ENCODE data around the gene OR52W1.
"Not testable (repeated sequence)": the region's sequence is repeated elsewhere in the genome, so short reads cannot be mapped to it uniquely, and the experiment has no call there.

Gene OR52W1

DNA sequence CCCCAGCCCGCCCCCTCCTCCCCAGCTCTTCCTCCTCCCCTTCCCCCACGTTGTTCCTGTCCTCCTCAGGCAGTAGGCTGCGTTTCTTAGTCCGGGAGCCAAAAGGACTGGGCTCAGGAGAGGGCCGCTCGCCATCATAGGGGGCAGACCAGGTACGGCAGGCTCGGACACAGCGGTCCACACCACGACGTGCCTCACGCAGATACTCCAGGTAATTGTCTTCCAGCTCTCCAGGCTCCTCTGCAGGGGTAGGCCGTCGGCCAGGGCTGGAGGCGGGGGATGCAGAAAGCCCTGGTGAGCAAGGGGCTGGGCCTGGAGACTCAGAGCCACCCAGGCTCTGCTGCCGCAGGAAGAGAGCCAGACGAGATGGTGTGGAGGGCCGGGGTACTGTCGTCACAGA lies 18.7 kb downstream of the OR52W1 start:
- no peak for DNase-seq

GRCh38 chr11:6219359-6219758 lies 20.3 kb downstream of the OR52W1 start:
- no peak for DNase-seq

GRCh38 chr11:6223854-6224253 lies 24.8 kb downstream of the OR52W1 start:
- DNase-seq: no peak

DNA sequence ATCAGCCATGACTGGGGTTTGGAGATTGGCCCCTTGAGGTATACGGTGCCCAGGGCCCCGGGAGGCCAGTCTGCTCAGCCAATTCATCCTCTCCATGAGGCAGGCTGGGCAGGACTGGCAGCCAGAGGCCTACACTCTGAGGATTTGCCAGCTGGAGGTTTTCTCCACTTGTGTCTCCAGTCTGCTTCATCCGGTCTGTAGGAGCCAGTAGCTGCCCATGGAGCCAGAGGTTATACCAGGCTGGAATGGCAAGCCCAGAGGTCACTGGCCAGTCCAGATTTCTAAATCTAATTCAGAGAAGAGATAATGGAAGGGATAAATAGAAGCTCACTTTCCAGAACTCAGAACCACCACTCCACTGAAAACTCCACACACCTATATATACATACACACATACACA lies 25.4 kb downstream of the OR52W1 start:
- no peak for DNase-seq

DNA sequence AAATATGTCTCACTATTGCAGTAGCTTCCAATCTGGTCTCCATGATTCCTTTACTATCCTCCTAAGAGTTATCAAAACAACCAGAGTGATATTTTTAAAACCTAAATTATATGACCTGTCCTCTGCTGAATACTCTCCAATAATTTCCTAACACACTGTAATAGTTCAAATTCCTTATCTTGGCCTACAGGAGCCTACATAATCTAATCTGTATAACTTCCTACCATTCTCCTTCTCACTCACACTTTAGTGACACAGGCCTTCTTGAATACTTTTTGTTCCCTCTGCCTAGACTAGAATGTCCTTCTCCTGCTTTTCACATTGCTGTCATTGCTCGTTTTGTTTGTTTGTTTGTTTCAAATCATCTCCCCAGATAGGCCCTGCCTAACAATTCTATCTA lies 26.0 kb downstream of the OR52W1 start:
- no peak for DNase-seq

GRCh38 chr11:6225896-6226295 lies 26.9 kb downstream of the OR52W1 start:
- DNase-seq: no peak

GRCh38 chr11:6228520-6228919 lies 29.5 kb downstream of the OR52W1 start:
- no peak for DNase-seq

GRCh38 chr11:6229911-6230310 lies 30.9 kb downstream of the OR52W1 start:
- no peak for DNase-seq

DNA sequence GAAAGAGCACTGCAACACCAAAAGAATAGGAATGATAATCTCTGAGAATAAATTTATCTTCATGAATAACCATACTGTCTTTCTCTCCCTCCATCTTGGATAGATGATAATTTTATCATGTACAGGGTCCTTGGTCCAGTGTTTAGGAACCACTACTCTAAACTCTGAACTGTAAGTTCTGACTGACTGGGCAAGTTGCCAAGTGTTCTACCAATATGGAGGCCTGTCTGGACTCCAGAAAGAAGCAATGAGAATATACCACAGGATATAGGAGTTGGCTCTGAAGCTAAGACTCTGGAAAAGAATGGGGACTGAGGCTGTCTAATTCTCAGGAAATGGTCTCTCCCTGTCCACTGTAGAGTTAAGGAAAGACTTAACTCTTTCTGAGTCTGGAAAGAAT lies 33.9 kb downstream of the OR52W1 start:
- no peak for DNase-seq

GRCh38 chr11:6233984-6234386 lies 35.0 kb downstream of the OR52W1 start:
- no peak for DNase-seq

DNA sequence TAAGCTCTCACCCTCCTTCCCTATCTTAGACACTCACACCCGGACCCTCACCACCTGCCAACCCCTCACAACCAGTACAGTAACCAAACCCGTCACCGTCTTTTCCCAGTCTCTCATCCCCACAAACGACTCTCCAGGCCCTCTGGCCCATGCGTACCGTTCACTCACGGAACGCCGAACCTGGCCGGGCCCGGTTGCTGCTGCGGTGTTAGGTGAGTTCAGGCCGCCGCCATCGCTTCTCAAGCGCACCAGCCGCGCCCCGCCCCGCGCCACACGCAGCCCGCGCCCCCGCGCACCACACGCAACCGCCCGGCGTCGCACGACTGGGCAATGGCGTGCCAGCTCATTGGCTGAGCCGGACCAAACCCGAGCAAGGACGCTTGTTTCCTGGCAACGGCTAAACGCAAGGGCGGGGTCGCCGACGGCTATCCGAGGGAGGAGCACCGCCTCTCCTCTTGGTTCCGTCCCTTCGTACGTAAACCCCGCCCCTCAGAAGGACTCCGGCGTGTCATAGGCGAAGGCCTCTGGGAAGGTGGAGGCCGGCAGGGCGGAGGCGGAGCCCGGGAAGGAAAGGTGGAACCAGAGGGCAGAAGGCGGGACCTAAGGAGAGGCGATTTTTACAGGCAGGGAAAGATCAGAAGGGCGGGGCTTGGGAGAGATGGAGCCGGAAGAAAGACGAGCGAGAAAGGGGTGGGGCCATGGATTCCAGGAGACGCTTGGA lies 35.5 kb downstream of the OR52W1 start, which contains the start of gene FHIP1B:
FHIP1B (minus strand) TSS at position 250 of the 721 bp plus-strand sequence. CDS start 10,120 bp downstream, outside the sequence.
- peak; percentile 98 for DNase-seq

DNA sequence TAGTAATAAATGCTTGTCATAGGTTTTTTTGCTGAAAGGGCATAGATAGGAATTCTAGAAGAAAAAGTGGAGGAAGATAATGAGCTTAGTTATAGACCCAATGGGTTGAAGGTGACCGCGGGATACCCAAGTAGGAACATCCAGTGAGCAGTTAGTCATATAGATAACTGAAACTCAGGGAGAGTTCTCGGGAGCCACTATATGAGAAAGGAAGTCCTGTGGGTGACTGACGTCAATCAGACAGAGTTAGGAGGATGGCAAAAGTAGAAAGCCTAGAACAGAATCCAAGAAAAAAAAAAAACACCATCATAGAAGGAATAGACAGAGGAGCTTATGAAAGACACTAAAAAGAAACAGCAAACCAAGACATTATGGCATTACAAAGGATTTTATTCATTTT lies 38.2 kb downstream of the OR52W1 start:
- DNase-seq: no peak

DNA sequence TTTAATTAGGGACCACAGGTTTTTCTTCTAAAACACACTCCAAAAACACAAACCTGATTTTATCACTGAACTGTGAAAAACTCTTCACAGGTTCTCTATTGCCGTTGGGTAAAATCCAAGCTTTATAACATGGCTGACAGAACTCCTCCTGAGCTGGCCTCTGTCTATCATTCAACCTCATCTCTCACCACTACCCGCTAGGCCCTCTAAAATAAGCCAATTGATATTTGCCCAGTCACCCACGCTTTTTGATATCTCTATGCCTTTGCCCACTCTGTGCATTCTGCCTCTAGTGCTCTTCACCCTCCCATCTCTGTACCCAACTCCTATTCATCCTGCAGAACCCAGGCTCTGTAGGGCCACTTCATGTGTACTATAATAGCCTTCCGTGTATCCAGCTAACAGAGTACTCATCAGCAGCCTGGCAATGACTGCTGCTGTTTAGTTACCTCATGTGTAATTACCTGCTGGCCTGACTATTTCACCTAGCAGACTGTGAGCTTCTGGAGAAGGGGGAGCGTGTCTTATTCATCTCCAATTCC lies 38.8 kb downstream of the OR52W1 start:
- DNase-seq: no peak

DNA sequence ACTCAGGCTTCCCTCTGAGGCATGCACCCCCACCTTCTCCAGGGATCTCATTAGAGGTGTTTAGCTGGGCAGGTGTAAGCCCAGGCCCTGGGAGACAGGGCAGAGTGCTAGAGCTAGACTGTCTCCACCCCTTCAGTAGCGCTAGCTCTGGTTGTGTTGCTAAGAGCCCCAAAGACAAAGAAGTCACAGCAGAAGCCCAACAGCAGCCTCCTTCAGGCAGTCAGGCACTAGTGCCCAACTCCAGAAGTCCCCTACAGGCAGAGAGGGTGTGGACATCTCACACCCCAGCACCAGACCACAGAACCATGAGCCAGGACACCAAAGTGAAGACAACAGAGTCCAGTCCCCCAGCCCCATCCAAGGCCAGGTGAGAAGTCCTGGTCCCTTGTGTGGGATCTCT lies 39.9 kb downstream of the OR52W1 start, which contains the start of gene CNGA4:
CNGA4 (plus strand) TSS at position 188 of the 400 bp plus-strand sequence; CDS start at position 306, 118 bp downstream.
- no peak for DNase-seq

- no peak for DNase-seq
Measured at GRCh38 chr11:6240139-6240538, 41.1 kb downstream of the OR52W1 start.

GRCh38 chr11:6240781-6241180 lies 41.8 kb downstream of the OR52W1 start:
- DNase-seq: no peak

GRCh38 chr11:6241316-6241715 lies 42.3 kb downstream of the OR52W1 start:
- DNase-seq: no peak

DNA sequence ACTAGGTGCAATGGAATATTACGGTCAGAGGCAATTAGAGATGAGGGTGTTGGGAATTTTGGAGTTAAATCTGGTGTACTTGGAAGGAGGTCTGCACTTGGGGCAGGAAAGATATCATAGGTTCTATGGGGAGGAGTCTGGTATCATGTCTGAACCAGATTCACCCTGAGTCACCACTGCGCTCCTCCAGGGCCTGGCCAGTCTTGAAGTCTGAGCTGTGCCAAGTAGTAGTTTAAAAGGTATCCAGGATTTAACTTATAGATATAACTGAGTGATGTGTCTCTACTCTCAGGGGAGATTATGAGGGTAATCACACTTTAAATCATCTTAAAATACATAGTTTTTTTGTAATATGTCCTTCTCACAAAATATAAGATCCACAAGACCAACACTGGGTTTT lies 46.5 kb downstream of the OR52W1 start:
- DNase-seq: no peak

DNA sequence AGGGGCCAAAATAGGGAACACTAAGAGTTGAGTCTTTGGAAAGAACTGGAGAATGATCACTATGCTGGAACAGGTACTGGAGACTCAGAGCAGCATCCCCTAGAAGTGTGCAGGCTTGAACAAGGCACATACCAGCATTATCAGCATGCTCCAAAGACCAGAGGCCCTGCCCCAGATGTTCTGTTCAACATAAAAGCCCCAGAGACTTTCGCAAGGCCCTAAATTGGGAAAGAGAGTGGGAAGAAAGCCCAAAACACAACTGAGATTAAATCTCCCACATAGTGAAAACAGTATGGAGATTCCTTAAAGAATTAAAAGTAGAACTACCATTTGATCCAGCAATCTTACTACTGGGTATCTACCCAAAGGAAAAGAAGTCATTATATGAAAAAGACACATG lies 49.2 kb downstream of the OR52W1 start:
- DNase-seq: no peak

DNA sequence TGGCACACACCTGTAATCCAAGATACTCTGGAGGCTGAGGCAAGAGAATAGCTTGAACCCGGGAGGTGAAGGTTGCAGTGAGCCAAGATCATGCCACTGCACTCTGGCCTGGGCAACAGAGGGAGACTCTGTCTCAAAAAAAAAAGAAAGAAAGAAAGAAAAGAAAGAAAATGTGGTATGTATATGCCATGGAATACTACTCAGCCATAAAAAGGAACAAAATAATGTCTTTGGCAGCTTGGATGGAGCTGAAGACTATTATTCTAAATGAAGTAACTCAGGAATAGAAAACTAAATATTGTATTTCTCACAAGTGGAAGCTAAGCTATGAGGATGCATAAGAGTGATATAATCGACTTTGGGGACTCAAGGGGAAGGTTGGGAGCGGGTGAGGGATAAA lies 49.9 kb downstream of the OR52W1 start:
- not testable (repeated sequence) for DNase-seq

All from activated CD8-positive, alpha-beta memory T cell treated with anti-CD3 and anti-CD28 coated beads for 24 hours (primary cell).